HEK293T (cell line): ENCODE measurements around the gene MAP2K7.

Experiments used
- BHLHE40 ChIP-seq: fragments of 450-650 bp; IDR thresholded peaks from 2 replicates; pipeline ENCODE4 v1.6.1; 2016; ENCODE audit warnings: mild to moderate bottlenecking, moderate library complexity, borderline replicate concordance
- ELF4 ChIP-seq: fragments of 450-650 bp; IDR thresholded peaks from 2 replicates; pipeline ENCODE4 v1.6.1; 2017; ENCODE audit warnings: antibody characterized with exemption
- FOXA1 ChIP-seq: fragments of 450-650 bp; IDR thresholded peaks from 2 replicates; pipeline ENCODE4 v1.6.1; 2016; ENCODE audit warnings: mild to moderate bottlenecking
- FOXK2 ChIP-seq: fragments of 450-650 bp; IDR thresholded peaks from 2 replicates; pipeline ENCODE4 v1.6.1; 2016; ENCODE audit warnings: mild to moderate bottlenecking
- FOXM1 ChIP-seq: fragments of 450-650 bp; IDR thresholded peaks from 2 replicates; pipeline ENCODE4 v1.6.1; 2017; ENCODE audit warnings: mild to moderate bottlenecking, borderline replicate concordance
- HDGF ChIP-seq: fragments of 450-650 bp; IDR thresholded peaks from 2 replicates; pipeline ENCODE4 v1.6.1; 2017; ENCODE audit warnings: antibody characterized with exemption, borderline replicate concordance
- LEF1 ChIP-seq: fragments of 450-650 bp; IDR thresholded peaks from 2 replicates; pipeline ENCODE4 v1.6.1; 2017; ENCODE audit warnings: mild to moderate bottlenecking, borderline replicate concordance
- SP1 ChIP-seq: fragments of 450-650 bp; IDR thresholded peaks from 2 replicates; pipeline ENCODE4 v1.6.1; 2017
- SUZ12 ChIP-seq: fragments of 450-650 bp; IDR thresholded peaks from 2 replicates; pipeline ENCODE4 v1.6.1; 2016; ENCODE audit warnings: mild to moderate bottlenecking
- TARDBP ChIP-seq: fragments of 450-650 bp; IDR thresholded peaks from 2 replicates; pipeline ENCODE4 v1.6.1; 2016
- ZNF384 ChIP-seq: fragments of 450-650 bp; IDR thresholded peaks from 2 replicates; pipeline ENCODE4 v1.6.1; 2016
- TF ChIP-seq, protein P1 (sequence below): fragments of 450-650 bp; IDR thresholded peaks from 2 replicates; pipeline ENCODE4 v1.6.1; 2016

DNA sequence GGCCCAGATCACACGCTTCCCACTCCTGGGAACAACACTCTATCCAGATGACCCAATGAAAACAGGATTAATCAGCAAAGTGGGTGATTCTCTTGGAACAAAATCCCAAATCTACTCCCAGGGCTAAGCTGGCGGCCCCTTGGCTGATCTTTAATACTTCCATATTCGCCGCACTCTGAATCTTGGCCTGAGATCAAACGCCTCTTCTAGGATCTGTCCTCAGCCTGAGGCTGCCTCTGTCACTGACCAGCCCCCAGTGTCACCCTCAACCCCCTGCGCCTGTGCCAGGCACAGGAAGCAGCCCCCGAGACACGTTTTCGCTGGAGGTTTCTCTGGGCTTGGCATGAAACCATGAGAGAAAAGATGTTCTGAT lies 24.6 kb downstream of the MAP2K7 start:
- TF ChIP-seq SP1, result no peak
- no peak for TF ChIP-seq SUZ12
- no peak for TF ChIP-seq BHLHE40
- TF ChIP-seq TARDBP, result no peak
- TF ChIP-seq ZNF384, result no peak
- TF ChIP-seq ELF4, result no peak
- TF ChIP-seq FOXM1, result no peak
- no peak for TF ChIP-seq FOXK2
- TF ChIP-seq, protein P1, sequence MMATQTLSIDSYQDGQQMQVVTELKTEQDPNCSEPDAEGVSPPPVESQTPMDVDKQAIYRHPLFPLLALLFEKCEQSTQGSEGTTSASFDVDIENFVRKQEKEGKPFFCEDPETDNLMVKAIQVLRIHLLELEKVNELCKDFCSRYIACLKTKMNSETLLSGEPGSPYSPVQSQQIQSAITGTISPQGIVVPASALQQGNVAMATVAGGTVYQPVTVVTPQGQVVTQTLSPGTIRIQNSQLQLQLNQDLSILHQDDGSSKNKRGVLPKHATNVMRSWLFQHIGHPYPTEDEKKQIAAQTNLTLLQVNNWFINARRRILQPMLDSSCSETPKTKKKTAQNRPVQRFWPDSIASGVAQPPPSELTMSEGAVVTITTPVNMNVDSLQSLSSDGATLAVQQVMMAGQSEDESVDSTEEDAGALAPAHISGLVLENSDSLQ, result no peak
- TF ChIP-seq HDGF, result no peak
- no peak for TF ChIP-seq LEF1
- TF ChIP-seq FOXA1, result no peak
